Effector CD8-positive, alpha-beta T cell (primary cell): ENCODE results near the gene TCF15.

Experiments used
- DNase-seq: peaks from one replicate; lab custom pipeline; 2025; lab: John Stamatoyannopoulos, UW
- total RNA-seq, 4 experiments: gene quantifications; one replicate each; lab custom pipeline; 2026; lab: John Stamatoyannopoulos, UW

The TCF15 gene
- 0 reads per million in 4 experiments for total RNA-seq

- no peak for DNase-seq
These were observed at the start of gene TCF15 for GRCh38 chr20:610130-611046. Gene TCF15 (minus strand): TSS chr20:610309. CDS start chr20:610237, 72 bp downstream.

GRCh38 chr20:658731-659291 is 48.7 kb upstream of the TCF15 start:
- no peak for DNase-seq

GRCh38 chr20:658202-658601 is 48.1 kb upstream of the TCF15 start:
- no peak for DNase-seq

GRCh38 chr20:655726-656624 is 45.9 kb upstream of the TCF15 start:
- DNase-seq: no peak

- DNase-seq: no peak
These were observed 44.3 kb upstream of the TCF15 start for GRCh38 chr20:654417-654750.

- DNase-seq: no peak
These were observed 43.7 kb upstream of the TCF15 start for GRCh38 chr20:653590-654416.

- DNase-seq: peak; percentile 40
These were observed 43.0 kb upstream of the TCF15 start, which contains the start of gene SRXN1 for GRCh38 chr20:653110-653589. Gene SRXN1 (minus strand): TSS chr20:653200. CDS start chr20:653185, 15 bp downstream.

GRCh38 chr20:652615-653109 is 42.6 kb upstream of the TCF15 start:
- DNase-seq: no peak

- DNase-seq: no peak
These were observed 41.9 kb upstream of the TCF15 start for GRCh38 chr20:651713-652614.

GRCh38 chr20:650954-651353 is 40.8 kb upstream of the TCF15 start:
- DNase-seq: no peak

GRCh38 chr20:650281-650680 is 40.2 kb upstream of the TCF15 start:
- no peak for DNase-seq

GRCh38 chr20:647479-648019 is 37.4 kb upstream of the TCF15 start:
- DNase-seq: no peak

GRCh38 chr20:646868-647233 is 36.7 kb upstream of the TCF15 start:
- DNase-seq: no peak

GRCh38 chr20:646107-646867 is 36.2 kb upstream of the TCF15 start:
- DNase-seq: no peak

GRCh38 chr20:645318-646106 is 35.4 kb upstream of the TCF15 start:
- DNase-seq: peak; percentile 42

- DNase-seq: no peak
These were observed 34.7 kb upstream of the TCF15 start for GRCh38 chr20:644692-645317.

GRCh38 chr20:642398-643174 is 32.5 kb upstream of the TCF15 start:
- DNase-seq: no peak
